H1 (cell line): ENCODE measurements around the gene COL26A1. TPM values are rescaled to one million over a fixed set of nuclear protein-coding genes. Genes with fewer than 3 reads are reported as not detected.
A peak's percentile ranks its signal among the peaks of the same experiment; 100 is the strongest.

Experiments used
- CTCF ChIA-PET: fragments of 300-600 bp; sonication (Branson Sonifier 250); formaldehyde crosslinking; loops from one replicate; lab custom pipeline; 2021; ENCODE audit not compliant: partially characterized antibody; lab: Charles Lee
- POLR2A ChIA-PET: fragments of 300-600 bp; sonication (Branson Sonifier 250); formaldehyde crosslinking; loops from one replicate; lab custom pipeline; 2021; ENCODE audit warnings: inconsistent platforms; ENCODE audit not compliant: partially characterized antibody; lab: Charles Lee
- DNase-seq, 2 experiments: peaks; one replicate each; pipeline versions ENCODE4 v3.0.0 to v3.0.0-alpha.2; 2010 to 2022; ENCODE audit warnings: low spot score in 2 of 2, low read depth in 1 of 2, mixed read lengths in 1 of 2
- FAIRE-seq: peaks from 2 replicates; lab custom pipeline; 2011; peaks lifted over from hg19 to GRCh38; lab: Jason Lieb, UNC
- H2AFZ ChIP-seq: 2 replicates; pipeline ENCODE4 v1.8.1; 2012; ENCODE audit warnings: low read length, inconsistent platforms
- H2AK5ac ChIP-seq: 2 replicates; pipeline ENCODE4 v1.6.1; 2013; ENCODE audit warnings: low read depth, low read length
- H2BK120ac ChIP-seq: replicated peaks from 2 replicates; pipeline ENCODE3; 2013; ENCODE audit warnings: low read depth, low read length, inconsistent platforms
- H2BK12ac ChIP-seq: 2 replicates; pipeline ENCODE4 v1.6.1; 2013; ENCODE audit warnings: low read depth, low read length
- H2BK15ac ChIP-seq: 2 replicates; pipeline ENCODE4 v1.6.1; 2013; ENCODE audit warnings: low read length
- H2BK20ac ChIP-seq: 2 replicates; pipeline ENCODE4 v1.6.1; 2013; ENCODE audit warnings: low read length
- H2BK5ac ChIP-seq: 2 replicates; pipeline ENCODE4 v1.6.1; 2013; ENCODE audit warnings: low read depth, low read length
- H3K14ac ChIP-seq: 2 replicates; pipeline ENCODE4 v1.6.1; 2013; ENCODE audit warnings: inconsistent platforms; ENCODE audit not compliant: insufficient read length
- H3K18ac ChIP-seq: 2 replicates; pipeline ENCODE4 v1.6.1; 2013; ENCODE audit warnings: low read length; ENCODE audit errors: extremely low read depth
- H3K23ac ChIP-seq: 2 replicates; pipeline ENCODE4 v1.6.1; 2013; ENCODE audit warnings: inconsistent platforms; ENCODE audit not compliant: insufficient read length
- H3K23me2 ChIP-seq: 2 replicates; pipeline ENCODE4 v1.6.1; 2013; ENCODE audit warnings: low read depth, low read length
- H3K27ac ChIP-seq: 2 replicates; pipeline ENCODE4 v1.6.1; 2011; ENCODE audit warnings: low read depth, low read length, inconsistent platforms
- H3K27me3 ChIP-seq, 4 experiments: replicated peaks in 1 of 4; 1 replicate in 1 of 4; 2 replicates in 3 of 4; pipeline versions ENCODE4 v1.6.1 to v1.8.1; 2011 to 2013; ENCODE audit warnings: low read length in 3 of 4, mild to moderate bottlenecking in 3 of 4, inconsistent platforms in 2 of 4, mixed read lengths in 2 of 4, moderate library complexity in 1 of 4; ENCODE audit not compliant: control insufficient read depth in 3 of 4, insufficient read depth in 3 of 4; ENCODE audit errors: extremely low read depth in 1 of 4
- H3K36me3 ChIP-seq, 4 experiments: 2 replicates each; pipeline versions ENCODE4 v1.6.1 to v1.8.1; 2011 to 2013; ENCODE audit warnings: mild to moderate bottlenecking in 4 of 4, low read length in 3 of 4, moderate library complexity in 2 of 4, control low read depth in 1 of 4, inconsistent platforms in 1 of 4; ENCODE audit not compliant: insufficient read depth in 4 of 4, control insufficient read depth in 2 of 4
- H3K4ac ChIP-seq: replicated peaks from 2 replicates; pipeline ENCODE3; 2013; ENCODE audit warnings: low read length, low read depth, mixed read lengths, inconsistent platforms; ENCODE audit not compliant: insufficient read length
- H3K4me1 ChIP-seq, 4 experiments: replicated peaks in 1 of 4; 1 replicate in 1 of 4; 2 replicates in 3 of 4; pipeline versions ENCODE4 v1.6.1 to v1.8.1; 2011 to 2013; ENCODE audit warnings: low read length in 3 of 4, inconsistent platforms in 2 of 4, mixed read lengths in 1 of 4; ENCODE audit not compliant: insufficient read depth in 4 of 4, control insufficient read depth in 3 of 4
- H3K4me2 ChIP-seq, 2 experiments: 2 replicates each; pipeline versions ENCODE4 v1.6.1 to v1.8.1; 2011 to 2013; ENCODE audit warnings: low read depth in 2 of 2, low read length in 2 of 2, control low read depth in 1 of 2, inconsistent platforms in 1 of 2, mild to moderate bottlenecking in 1 of 2; ENCODE audit not compliant: insufficient read depth in 1 of 2
- H3K4me3 ChIP-seq, 4 experiments: fragments of 200-600, 300-600 bp in 1 of 4; sonication (generic), shearing (Covaris generic), sonication (Bioruptor Twin) in 1 of 4; 2 replicates each; pipeline versions ENCODE4 v1.5.1 to v1.8.1; 2011 to 2016; ENCODE audit warnings: low read length in 4 of 4, low read depth in 3 of 4, control low read depth in 2 of 4, inconsistent platforms in 2 of 4, mild to moderate bottlenecking in 2 of 4, mixed read lengths in 1 of 4, moderate library complexity in 1 of 4; ENCODE audit not compliant: insufficient read depth in 2 of 4; ENCODE audit errors: extremely low read depth in 1 of 4
- H3K56ac ChIP-seq: replicated peaks from 2 replicates; pipeline ENCODE3; 2013; ENCODE audit warnings: low read depth, mild to moderate bottlenecking, mixed read lengths, low read length, inconsistent platforms; ENCODE audit not compliant: insufficient read length
- H3K79me1 ChIP-seq: 2 replicates; pipeline ENCODE4 v1.6.1; 2013; ENCODE audit warnings: low read depth, low read length, control low read depth
- H3K79me2 ChIP-seq, 2 experiments: 2 replicates each; pipeline versions ENCODE4 v1.6.1 to v1.8.1; 2012 to 2013; ENCODE audit warnings: low read length in 2 of 2, mild to moderate bottlenecking in 2 of 2, inconsistent platforms in 1 of 2; ENCODE audit not compliant: insufficient read depth in 2 of 2, control insufficient read depth in 1 of 2
- H3K9ac ChIP-seq, 4 experiments: replicated peaks in 1 of 4; 1 replicate in 1 of 4; 2 replicates in 3 of 4; pipeline versions ENCODE4 v1.6.1 to v1.8.1; 2011 to 2013; ENCODE audit warnings: low read depth in 3 of 4, low read length in 3 of 4, control low read depth in 2 of 4, mild to moderate bottlenecking in 2 of 4, moderate library complexity in 2 of 4, inconsistent platforms in 1 of 4; ENCODE audit errors: extremely low read depth in 1 of 4
- H3K9me3 ChIP-seq, 2 experiments: 2 replicates each; pipeline versions ENCODE4 v1.6.1 to v1.8.1; 2012 to 2013; ENCODE audit warnings: mild to moderate bottlenecking in 2 of 2, moderate library complexity in 2 of 2, control low read depth in 1 of 2, inconsistent platforms in 1 of 2, low read depth in 1 of 2, low read length in 1 of 2, mixed read lengths in 1 of 2; ENCODE audit not compliant: insufficient read depth in 2 of 2
- H4K20me1 ChIP-seq, 2 experiments: replicated peaks in 1 of 2; 2 replicates each; pipeline versions ENCODE3 to v1.8.1; 2011 to 2013; ENCODE audit warnings: inconsistent platforms in 2 of 2, low read length in 2 of 2, mild to moderate bottlenecking in 1 of 2; ENCODE audit not compliant: insufficient read depth in 2 of 2, control insufficient read depth in 1 of 2
- H4K5ac ChIP-seq: 2 replicates; pipeline ENCODE4 v1.6.1; 2013; ENCODE audit warnings: low read length, low read depth, mixed read lengths, inconsistent platforms; ENCODE audit not compliant: insufficient read length
- H4K8ac ChIP-seq: 2 replicates; pipeline ENCODE4 v1.8.0; 2013; ENCODE audit warnings: mild to moderate bottlenecking, moderate library complexity, low read length, inconsistent platforms; ENCODE audit not compliant: insufficient read depth; ENCODE audit errors: extremely low read depth
- H4K91ac ChIP-seq: replicated peaks from 2 replicates; pipeline ENCODE3; 2013; ENCODE audit warnings: low read length, mixed read lengths, inconsistent platforms; ENCODE audit not compliant: insufficient read length
- BACH1 ChIP-seq: IDR thresholded peaks from 2 replicates; pipeline ENCODE4 v1.6.1; 2012; ENCODE audit warnings: low read length, improper control_type of control experiment
- BRCA1 ChIP-seq: IDR thresholded peaks from 2 replicates; pipeline ENCODE4 v1.6.1; 2012; ENCODE audit warnings: low read depth, low read length, improper control_type of control experiment
- JUND ChIP-seq: IDR thresholded peaks from 2 replicates; pipeline ENCODE4 v1.6.1; 2011; ENCODE audit warnings: mild to moderate bottlenecking, improper control_type of control experiment, low read length
- KDM4A ChIP-seq: IDR thresholded peaks from one replicate; pipeline ENCODE4 v1.7.1; 2012; ENCODE audit warnings: low read depth, mild to moderate bottlenecking, moderate library complexity, low read length, inconsistent platforms; ENCODE audit not compliant: severe bottlenecking
- WGBS, 2 experiments: shearing (Covaris generic) in 1 of 2; methylation state at CpG; one replicate each; pipeline versions ENCODE4 v1.1.6 to v1.1.7; 2013 to 2015; ENCODE audit warnings: low lambda C conversion rate in 2 of 2, mixed read lengths in 2 of 2, inconsistent platforms in 1 of 2, low coverage in 1 of 2, missing lambda C conversion rate in 1 of 2; ENCODE audit not compliant: insufficient replicate concordance in 2 of 2, insufficient coverage in 1 of 2, insufficient read length in 1 of 2; ENCODE audit errors: extremely low coverage in 1 of 2, missing lambda C conversion rate in 1 of 2; 5-methylcytosine and 5-hydroxymethylcytosine counted together
- polyA plus RNA-seq, 7 experiments: library from polyadenylated mRNA; depleted of rRNA in 3 of 7; stranded (reverse) in 5 of 7; unstranded in 2 of 7; fragments of >200 nt in 5 of 7; fragments of 200-250 nt in 2 of 7; gene quantifications; 1 replicate in 5 of 7; 2 replicates in 1 of 7; 4 replicates in 1 of 7; pipeline versions ENCODE4 v1.2.1 to v1.2.3, GENCODE V29; 2011 to 2013; ENCODE audit warnings: missing spikeins in 2 of 7, mixed read lengths in 2 of 7
- total RNA-seq: library from RNA; stranded (reverse); fragmentation: NEBNext Ultra II Directional; extraction: Animal tissue kit (Norgen Biotek cat#: 25700); gene quantifications from 2 replicates; pipeline ENCODE4 v1.2.1, GENCODE V29; 2021

The COL26A1 gene
- total and polyA plus RNA-seq, 2 of the 8 experiments (the other 6 are each of a cell fraction or from before 2014, with no cell fraction given) = 51.1 to 68.8 TPM

GRCh38 chr7:101333912-101334311, 28.8 kb upstream of the COL26A1 start:
- H3K9ac ChIP-seq = no peak overlapping the region
- H3K79me1 ChIP-seq = no peaks in the 10 kb centered on the region
- POLR2A ChIA-PET = interaction anchor here (0.8 to 2.0 kb wide), 4 partner anchors 12 to 31 kb away, joined by 3 to 5 read pairs (median 4); partner anchors contain the start of gene IFT22
- CTCF ChIA-PET = interaction anchor here (0.8 to 1.3 kb wide), 3 partner anchors 19 to 78 kb away, joined by 3 to 8 read pairs (median 6); no protein-coding TSS in a partner anchor
- no peaks in the 10 kb centered on the region for H3K36me3 ChIP-seq
- no peak overlapping the region for H3K23ac ChIP-seq
- H3K56ac ChIP-seq = no peak overlapping the region
- no peak overlapping the region for H3K4me3 ChIP-seq
- H3K23me2 ChIP-seq = no peaks in the 10 kb centered on the region
- DNase-seq (no peak), FAIRE-seq (no peak)
- no peaks in the 10 kb centered on the region for H3K9me3 ChIP-seq
- H2BK120ac ChIP-seq = no peak overlapping the region
- no peak overlapping the region for H2BK15ac ChIP-seq
- H2AK5ac ChIP-seq = no peak overlapping the region
- H4K20me1 ChIP-seq = no peaks in the 10 kb centered on the region
- H3K18ac ChIP-seq = no peak overlapping the region
- H4K91ac ChIP-seq = no peak overlapping the region
- H3K79me2 ChIP-seq = no peaks in the 10 kb centered on the region
- no peak overlapping the region for H3K27ac ChIP-seq
- H3K4me2 ChIP-seq = no peak overlapping the region
- no peak overlapping the region for H2BK5ac ChIP-seq
- H3K27me3 ChIP-seq = no peaks in the 10 kb centered on the region
- no peak overlapping the region for H4K5ac ChIP-seq
- no peak overlapping the region for H3K4ac ChIP-seq
- 86% methylated on average over 5 of the region's 5 CpGs; no CpG with 5 or more reads in 1 of the 2 experiments for WGBS, 2 experiments
- H2BK20ac ChIP-seq = 0 out of 2 replicates have a peak overlapping the region, but pooled peaks have one; percentile 48
- no peaks in the 10 kb centered on the region for H3K4me1 ChIP-seq
- no peak overlapping the region for H2AFZ ChIP-seq
- H3K14ac ChIP-seq = no peak overlapping the region
- H2BK12ac ChIP-seq = no peak overlapping the region
- no peak overlapping the region for H4K8ac ChIP-seq
- TF ChIP-seq BACH1 = no peak
- TF ChIP-seq BRCA1 = no peak
- TF ChIP-seq KDM4A = no peak
- no peak for TF ChIP-seq JUND
